GM18858 (cell line): ENCODE data around the gene SMIM28.

Experiments
- ATAC-seq: cut with Tn5 transposase; IDR thresholded peaks from one replicate; pipeline ENCODE4 v1.9.1; 2021; ENCODE audit not compliant: unreplicated experiment

Gene SMIM28

GRCh38 chr6:138372711-138373463 lies 4.8 kb upstream of the SMIM28 start:
- no peak for ATAC-seq

GRCh38 chr6:138374230-138374629 lies 3.5 kb upstream of the SMIM28 start:
- no peak for ATAC-seq

- no peak for ATAC-seq
Measured at GRCh38 chr6:138374815-138375214, 2.9 kb upstream of the SMIM28 start.

GRCh38 chr6:138377042-138377441 lies 663 bp upstream of the SMIM28 start:
- no peak for ATAC-seq

GRCh38 chr6:138378463-138378862 lies 758 bp downstream of the SMIM28 start:
- ATAC-seq, result no peak

GRCh38 chr6:138382498-138383265 lies 5.0 kb downstream of the SMIM28 start:
- ATAC-seq, result no peak

GRCh38 chr6:138383776-138384175 lies 6.1 kb downstream of the SMIM28 start:
- ATAC-seq, result no peak

- no peak for ATAC-seq
Measured at GRCh38 chr6:138386897-138387296, 9.2 kb downstream of the SMIM28 start.

GRCh38 chr6:138387577-138388368 lies 10.1 kb downstream of the SMIM28 start:
- ATAC-seq, result no peak

- no peak for ATAC-seq
Measured at GRCh38 chr6:138389551-138389950, 11.8 kb downstream of the SMIM28 start.

GRCh38 chr6:138393871-138394783 lies 16.4 kb downstream of the SMIM28 start:
- no peak for ATAC-seq

GRCh38 chr6:138396709-138397108 lies 19.0 kb downstream of the SMIM28 start:
- no peak for ATAC-seq

- ATAC-seq, result no peak
Measured at GRCh38 chr6:138397128-138398122, 19.7 kb downstream of the SMIM28 start.

GRCh38 chr6:138400326-138400725 lies 22.6 kb downstream of the SMIM28 start:
- ATAC-seq, result no peak

GRCh38 chr6:138401960-138402837 lies 24.5 kb downstream of the SMIM28 start:
- ATAC-seq, result no peak

GRCh38 chr6:138402838-138403187 lies 25.1 kb downstream of the SMIM28 start:
- no peak for ATAC-seq

- no peak for ATAC-seq
Measured at GRCh38 chr6:138403324-138403800, 25.7 kb downstream of the SMIM28 start.
